GM19468 (cell line): Measurements from ENCODE around the gene BEST1.

ENCODE experiments used
- ATAC-seq: cut with Tn5 transposase; IDR thresholded peaks from one replicate; pipeline ENCODE4 v1.9.1; 2021; ENCODE audit warnings: mild to moderate bottlenecking, moderate library complexity, moderate number of reproducible peaks; ENCODE audit not compliant: unreplicated experiment; ENCODE audit errors: extremely low read depth

The BEST1 gene

DNA sequence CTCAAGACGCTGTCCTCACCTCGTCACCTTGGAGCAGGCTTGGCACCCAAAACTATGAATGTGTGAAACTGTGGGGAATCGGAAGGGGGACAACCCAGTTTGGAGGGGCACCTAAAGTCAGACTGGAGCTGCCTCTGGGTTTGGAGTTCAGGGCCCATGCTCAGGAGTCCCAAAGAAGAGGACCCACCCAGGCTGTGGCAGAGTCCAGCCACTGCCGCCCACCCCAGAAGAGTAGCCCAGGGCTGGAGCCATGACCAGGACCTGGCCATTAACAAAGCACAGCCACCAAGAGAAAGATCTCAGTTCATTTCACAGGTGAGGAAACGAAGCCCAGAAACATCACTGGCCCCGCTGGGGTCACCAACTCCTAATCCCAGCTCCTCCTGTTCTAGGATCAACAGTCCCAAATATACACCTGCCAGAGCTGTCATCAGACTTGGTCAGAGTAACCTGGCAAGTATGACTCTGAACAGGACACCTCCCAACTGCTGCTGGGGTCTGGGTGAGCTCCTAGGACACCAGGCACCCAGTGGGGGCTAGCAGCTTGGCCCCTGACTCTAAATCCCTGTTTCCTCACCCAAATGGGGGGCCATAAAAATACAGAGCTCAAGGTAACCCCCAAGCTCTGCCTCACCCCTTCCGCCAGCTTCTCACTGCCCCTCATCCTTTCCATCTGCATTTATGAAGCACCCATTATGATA is 35.5 kb upstream of the BEST1 start:
- no peak for ATAC-seq

DNA sequence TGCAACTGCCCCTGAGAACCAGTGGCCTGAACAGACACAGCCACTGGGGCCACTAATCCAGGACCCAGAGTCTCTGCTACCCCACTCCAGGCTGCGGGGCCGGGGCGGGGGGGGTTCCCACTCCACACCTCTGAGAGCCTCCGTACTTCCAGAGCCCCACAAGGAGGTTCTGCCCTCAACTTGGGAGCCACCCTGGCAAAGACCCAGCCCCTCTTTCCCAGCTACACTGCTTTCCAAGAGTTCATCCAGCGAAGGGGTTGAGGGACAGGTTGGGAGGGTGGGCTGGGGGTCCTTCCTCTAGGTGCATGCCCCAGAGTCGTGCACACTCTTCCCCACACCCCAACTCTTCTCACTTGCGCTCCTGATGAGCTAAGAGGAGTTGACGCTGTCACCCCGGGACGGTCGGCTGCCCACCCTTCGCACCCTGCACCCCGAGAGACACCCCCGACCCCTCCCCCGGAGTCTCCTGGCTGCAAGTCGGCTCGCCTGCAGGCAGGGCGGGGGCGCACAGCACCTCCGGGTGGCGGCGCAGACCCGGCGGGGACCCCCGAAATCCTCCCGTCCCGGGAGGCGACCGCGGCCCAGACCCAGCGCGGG is 33.3 kb upstream of the BEST1 start:
- no peak for ATAC-seq

DNA sequence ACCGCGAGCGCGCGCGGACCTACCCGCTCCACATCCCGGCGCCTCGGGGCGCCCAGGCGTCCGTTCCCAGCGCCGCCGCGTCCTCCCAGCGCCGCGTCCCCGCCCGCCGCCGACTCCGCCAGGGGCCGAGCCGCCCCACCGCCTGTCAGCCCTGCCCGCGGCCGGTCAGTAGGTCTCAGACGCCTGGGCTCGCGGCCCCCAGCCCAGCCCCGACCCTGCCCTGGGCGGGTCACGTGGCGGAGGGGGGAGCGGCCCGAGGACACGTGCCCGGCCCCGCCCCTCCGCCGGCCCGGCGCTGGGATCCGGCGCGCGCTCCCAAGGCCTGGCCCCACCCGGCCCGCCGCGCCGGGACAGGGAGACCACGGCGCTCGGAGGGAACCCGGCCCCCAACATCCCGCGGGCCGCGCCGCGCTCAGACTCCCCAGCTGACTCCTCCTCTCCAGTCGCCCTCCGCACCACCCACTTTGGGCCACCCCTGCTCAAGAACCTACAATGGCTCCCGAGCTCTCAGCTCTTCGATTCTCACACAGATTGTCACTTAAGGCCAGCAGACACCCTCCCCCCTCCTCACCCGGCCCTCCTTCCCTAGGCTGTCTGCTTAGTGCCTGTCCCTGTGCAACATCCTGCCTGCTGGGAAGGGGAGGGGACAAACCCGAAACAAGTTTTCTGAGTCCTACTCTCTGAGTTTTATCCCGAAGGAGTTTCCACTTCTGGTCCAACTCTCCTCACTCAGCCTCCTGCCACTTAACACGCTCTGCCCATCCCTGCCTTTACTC is 32.6 kb upstream of the BEST1 start, which contains the start of gene RAB3IL1:
TSS of gene RAB3IL1 (minus strand) at position 233 of the 776 bp plus-strand sequence. CDS start at position 34, 199 bp downstream.
- ATAC-seq, result no peak

DNA sequence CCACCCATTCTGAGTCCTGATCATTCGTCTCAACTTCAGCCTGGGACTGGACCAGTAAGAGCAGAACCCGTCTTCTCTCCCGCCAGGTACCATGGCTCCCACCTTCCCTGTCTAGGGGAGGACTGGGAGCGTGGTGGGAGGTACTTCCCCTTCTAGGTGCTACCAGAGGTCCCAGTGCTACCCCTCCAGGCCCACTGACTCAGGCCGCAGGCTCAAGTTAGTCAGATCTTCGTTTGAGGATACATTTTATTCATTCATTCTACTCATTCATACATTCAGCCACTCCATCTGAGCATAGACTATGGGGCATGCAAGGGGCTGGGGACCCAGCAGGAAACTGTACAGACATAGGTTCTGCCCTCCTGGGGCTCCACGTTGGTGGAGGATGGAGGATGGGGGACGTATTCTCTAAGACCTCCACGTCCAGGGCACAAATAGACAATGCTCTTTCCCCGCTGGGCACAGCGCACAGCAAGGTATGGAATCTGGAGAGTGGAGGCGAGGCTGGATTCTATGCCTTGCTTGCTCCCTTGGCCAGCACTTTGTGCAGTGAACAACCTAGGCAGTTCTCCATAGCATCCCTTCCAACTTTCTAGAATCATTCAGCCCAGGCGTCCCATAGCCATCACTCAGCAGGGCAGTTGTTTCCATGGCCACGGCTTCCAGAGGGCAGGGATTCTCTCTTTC is 31.8 kb upstream of the BEST1 start:
- ATAC-seq, result no peak

DNA sequence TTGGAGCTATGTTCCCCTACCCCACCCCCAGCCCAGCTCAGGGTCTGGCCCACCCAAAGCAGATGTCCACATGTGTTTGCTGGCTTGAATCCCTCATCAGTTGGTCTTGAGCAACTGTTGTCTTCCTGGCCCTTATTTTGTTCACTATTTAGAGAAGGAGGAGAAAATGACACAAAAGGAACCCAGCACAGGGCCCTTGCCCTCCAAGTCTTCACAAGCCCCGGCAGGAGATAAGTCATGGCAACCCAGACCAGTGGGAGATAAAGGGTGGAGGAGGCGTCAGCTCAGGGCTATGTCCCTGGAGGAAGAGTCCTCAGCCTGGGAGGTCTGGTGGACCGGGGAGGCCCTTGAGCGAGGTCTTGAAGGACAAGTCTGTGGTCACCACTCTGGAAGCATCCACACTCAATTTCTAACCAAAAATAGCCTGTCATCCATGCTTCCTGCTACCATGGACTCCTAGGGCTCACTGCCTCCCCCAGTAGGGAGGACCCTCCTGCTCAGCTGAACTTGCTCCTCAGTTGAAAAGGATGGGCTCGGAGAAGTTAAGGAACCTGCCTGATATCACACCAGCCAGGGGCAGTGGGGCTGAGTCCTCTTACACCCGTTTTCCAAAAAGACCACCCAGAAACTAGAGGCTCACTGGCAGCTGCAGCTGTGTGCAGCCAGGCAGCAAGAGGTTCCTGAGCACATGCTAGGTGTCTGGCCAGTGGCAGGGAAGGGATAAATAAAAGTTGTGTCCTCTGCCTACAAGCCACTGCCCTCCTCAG is 31.0 kb upstream of the BEST1 start:
- no peak for ATAC-seq

DNA sequence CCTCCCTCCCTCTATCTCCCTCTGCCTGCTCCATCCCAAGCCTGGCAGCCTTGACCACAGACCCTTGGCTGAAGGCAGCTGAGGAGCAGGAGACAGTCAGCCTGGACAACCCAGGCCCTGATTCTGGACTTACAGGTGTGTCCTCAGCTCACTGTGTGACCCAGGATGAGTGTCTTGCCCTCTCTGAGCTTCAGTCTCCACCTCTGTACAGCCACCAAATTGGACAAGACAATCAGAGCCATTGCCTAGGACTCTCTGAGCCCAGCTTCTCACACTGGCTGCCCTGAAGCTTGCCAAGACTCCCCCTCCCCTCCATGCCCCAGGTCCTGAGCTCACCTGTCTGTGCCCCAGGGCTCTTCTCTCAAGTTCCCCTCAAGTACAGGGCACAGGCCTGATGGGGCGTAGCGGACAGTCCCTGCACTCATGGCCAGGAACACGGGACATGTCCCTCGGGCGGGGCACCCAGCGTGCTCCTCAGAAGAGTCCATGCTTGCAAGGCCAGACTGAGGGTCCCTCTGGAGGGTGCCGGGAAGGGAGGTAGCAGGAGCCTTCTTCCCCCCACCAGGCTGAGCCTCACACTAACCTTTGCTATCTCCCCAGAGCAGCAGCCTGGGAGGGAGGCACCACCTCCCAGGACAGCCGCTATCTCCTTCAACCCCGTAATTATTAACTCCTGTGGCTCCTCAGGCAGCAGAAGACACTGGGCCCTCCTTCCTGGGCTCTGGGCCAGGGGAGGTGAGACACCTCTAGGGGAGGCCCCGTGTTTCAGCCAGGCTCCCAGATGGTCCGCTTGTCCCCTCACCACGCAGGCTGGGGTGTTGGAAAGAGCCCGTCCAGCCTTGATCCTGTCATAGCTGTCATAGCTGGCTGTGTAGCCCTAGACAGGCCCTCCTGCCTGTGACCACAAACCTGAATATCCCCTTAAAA is 30.2 kb upstream of the BEST1 start:
- ATAC-seq, result no peak

DNA sequence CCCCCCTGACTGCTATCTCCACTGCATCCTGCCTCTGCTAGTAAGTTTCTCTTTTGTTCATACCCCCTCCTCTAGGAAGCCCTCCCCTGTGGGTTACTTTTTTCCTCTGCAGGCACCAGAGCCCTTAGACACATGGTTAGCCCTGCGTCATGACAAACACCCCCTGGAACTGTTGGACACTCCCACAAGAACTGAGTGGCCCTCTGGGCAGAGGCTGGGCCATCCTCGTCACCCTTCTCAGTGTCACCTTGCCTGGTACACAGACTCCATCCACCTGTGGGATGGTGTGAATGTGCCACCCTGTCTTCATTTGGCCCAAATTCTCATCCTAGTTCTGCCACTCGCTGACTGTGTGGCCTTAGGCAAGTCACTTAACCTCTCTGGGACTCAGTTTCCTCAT is 28.7 kb upstream of the BEST1 start:
- ATAC-seq, result no peak

DNA sequence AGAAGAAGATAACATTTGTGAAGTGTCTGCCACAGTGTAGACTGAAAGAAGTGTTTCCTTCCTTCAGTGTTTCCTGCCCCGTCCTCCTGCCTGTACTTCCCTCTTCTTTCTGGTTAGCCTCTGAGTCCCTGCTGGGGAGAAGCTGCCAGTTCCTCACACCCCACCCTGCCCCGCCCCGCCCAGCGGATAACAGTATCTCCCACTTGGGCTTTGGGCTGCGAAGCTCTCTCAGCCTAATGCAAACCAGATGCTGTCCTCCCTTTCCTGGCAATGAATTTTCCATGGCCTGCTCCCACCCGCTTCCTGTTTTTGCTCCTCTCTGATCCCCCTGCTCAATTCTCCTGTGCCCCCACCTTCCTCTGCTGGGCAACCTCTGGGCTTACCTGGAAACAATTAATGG is 27.6 kb upstream of the BEST1 start:
- ATAC-seq, result no peak

DNA sequence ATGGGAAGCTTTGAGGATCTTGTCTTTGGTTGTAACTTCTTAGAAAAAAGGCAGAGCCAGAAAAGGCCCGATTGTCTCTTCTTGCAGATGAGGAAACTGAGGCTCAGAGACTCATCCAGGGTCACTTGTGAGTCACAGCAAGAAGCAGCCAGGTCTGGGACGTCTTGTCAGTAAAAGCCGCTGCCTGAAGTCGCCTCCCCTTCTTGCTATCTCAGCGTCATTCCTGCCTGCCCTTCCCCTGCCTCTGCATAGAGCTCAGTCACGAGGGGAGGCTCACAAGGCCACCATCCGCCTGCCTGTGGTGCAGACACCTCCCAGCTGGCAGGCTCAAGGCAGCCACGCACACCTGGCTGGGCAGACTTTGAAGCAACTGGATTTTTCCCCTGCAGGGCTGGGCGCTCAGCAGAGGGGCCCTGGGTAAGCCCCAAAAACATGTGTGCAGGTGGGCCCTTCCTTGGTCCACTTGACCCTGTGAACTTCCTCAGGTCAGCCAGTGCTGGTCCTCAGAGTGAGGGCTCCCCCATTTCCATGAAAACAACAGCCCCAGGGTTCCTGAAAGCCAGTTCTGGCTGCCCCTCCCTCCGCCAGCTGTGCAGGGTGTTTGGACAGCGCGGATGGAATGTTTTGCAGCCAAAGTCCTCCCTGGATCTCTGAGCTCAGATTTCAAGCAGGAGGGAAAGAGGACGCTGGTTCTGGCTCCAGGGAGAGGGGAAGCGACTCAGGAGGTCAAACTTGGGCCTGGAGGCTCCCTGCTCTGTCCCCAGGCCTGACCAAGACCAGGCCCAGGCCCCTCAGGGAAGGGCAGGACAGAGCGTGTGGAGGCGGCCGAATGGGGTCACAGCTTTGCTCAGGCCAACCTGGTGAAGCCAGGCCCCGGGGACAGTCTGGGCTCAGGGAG is 26.7 kb upstream of the BEST1 start:
- no peak for ATAC-seq

DNA sequence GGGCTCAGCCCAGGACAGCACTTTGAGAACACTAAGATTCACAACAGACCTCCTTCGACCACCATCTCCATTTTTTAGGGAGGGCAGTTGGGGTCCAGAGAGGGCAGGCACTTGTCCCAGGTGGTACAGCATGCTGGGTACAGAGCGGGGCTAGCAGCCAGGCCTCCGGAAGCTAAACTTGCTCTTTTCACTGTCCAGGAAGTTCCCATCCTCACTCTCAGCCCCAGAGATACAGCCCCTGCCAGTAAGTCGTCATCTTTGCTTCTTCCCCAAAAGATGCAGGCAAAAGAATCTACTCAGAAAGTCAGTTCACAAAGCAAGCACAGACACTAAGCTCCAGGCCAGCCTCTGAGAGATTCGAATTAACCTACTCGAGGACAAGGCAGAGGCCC is 26.1 kb upstream of the BEST1 start:
- ATAC-seq, result no peak

DNA sequence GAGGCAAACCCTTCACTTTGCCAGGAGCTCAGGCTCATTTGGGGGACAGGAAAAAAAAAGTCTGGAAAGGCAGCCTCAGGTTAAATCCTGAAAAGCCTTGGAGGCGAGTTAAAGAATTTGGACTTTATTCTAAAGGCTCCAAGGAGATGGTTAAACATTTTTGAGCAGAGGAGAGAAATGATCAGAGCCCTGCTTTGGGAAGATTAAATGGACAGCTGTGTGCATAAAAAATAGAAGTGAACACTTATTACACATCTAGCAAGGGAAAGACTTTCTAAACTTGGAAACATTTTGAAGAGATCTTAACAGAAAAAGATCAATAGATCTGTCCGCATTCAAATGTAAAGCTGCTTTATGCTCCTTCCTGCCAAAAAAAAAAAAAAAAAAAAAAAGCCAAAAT is 24.4 kb upstream of the BEST1 start:
- ATAC-seq, result no peak

DNA sequence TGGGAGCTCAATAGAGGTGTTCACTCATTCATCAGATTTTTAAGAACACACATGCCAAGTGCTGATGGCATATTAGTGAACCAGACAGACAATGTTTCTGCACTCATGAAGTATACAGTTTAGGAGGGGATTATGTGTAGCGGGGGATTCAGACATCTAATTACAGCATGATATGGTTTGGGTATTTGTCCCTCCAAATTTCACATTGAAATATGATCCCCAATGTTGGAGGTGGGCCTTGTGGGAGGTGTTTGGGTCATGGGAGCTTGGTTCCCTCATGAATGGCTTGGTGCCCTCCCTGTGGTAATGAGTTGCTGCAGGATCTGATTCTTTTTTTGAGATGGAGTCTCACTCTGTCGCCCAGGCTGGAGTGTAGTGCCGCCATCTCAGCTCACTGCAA is 23.9 kb upstream of the BEST1 start:
- no peak for ATAC-seq

DNA sequence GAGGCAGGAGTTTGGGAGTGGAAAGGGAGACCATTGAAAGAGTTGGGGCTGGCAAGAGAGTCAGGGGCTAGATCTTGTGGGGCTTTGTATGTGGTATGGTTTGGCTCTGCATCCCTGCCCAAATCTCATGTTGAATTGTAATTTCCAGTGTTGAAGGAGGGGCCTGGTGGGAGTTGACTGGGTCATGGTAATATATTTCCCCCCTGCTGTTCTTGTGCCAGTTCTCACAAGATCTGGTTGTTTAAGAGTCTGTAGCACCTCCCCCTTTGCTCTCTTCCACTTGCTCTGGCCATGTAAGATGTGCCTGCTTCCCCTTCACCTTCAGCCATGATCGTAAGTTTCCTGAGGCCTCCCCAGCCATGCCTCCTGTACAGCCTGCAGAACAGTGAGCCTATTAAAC is 22.6 kb upstream of the BEST1 start:
- ATAC-seq, result no peak

DNA sequence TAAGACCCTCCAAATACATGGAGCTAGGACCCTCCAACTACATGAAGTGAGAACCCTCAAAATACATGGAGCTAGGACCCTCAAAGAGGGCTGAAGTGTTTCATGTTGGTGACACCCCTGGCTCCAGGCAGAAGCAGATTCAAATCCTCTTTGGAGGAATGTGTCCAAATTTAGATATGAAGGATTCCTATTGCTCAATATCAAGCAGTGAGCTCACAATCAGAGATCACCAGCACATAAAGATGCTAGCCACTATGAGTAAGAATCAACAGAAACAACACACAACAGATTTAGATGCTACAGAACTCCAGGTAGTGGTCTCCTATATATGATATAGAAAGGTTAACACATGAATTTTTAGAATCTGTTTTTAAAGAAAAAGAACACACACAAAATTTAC is 21.5 kb upstream of the BEST1 start:
- ATAC-seq, result no peak

DNA sequence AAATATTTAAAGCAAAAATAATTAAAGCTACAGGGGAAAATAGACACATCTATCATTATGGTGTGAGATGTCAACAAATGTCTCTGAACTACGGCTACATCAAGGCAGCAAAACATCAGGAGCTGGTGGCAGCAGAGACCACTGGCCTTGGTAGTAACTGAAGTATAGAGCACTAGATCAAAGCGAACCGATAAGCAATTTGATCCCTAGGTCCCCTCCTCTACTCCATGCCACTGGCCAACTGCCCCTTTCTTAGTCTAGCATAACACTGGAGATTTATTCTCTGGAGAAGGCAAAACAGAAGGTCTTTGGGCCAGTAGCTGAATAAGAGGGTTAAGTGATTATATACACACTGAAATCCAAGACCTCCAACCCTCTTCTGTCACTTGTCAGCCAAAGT is 19.2 kb upstream of the BEST1 start:
- no peak for ATAC-seq

DNA sequence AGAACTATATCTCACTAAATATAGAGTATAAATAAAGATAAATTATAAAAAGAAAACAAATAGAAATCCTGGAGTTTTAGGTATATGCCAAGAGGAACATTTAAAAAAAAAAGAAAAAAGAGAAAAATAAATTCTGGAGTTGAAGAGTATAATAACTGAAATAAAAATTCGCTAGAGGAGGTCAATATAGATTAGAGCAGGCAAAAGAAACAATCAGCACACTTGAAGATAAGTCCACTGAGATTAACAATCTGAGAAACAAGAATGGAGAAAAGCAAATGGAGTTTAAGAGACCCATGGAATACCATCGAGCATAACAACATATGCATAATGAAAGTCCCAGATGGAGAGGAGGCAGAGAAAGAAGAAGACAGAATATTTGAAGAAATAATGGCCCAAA is 14.3 kb upstream of the BEST1 start:
- no peak for ATAC-seq

DNA sequence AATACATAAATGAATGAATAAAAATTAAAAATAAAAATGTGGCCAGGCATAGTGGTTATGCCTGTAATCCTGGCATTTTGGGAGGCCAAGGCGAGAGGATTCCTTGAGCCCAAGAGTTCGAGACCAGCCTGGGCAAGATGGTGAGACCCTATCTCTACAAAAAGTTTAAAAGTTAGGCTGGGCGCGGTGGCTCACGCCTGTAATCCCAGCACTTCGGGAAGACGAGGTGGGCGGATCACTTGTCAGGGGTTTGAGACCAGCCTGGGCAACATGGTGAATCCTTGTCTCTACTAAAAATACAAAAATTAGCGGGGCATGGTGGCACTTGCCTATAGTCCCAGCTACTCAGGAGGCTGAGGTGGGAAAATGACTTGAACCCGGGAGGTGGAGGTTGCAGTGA is 9.7 kb upstream of the BEST1 start:
- no peak for ATAC-seq

DNA sequence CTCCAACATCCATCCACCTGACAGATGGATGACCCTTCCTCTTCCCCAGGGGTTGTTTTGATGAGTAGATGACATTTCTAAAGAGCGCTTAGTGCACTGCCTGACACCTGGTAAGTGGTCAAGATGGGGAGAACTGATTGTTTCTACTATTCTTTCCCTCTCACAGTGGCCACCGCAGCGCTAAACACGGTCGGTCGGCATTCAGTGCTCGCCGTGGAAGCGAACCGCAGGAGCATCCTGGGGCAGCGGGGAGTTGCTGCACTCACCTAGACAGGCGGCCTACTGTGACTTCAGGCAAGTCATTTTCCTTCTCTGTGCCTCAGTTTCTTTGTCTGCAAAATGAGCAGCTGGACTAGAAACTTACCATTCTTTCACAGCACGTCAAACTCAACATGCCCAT is 5.0 kb upstream of the BEST1 start:
- no peak for ATAC-seq
